ENCODE measurements around the gene TULP1.

GRCh38 chr6:35492258-35492973 lies 20.3 kb downstream of the TULP1 start:
- no peak for TF ChIP-seq POLR2A (IDR thresholded peaks at IDR 0.05; ENCODE audit: low read depth, low read length)
- TF ChIP-seq CTCF (conservative IDR thresholded peaks at IDR 0.05; ENCODE audit: low read depth, low read length): no peak
- no peak for TF ChIP-seq RCOR1 (IDR thresholded peaks at IDR 0.05; ENCODE audit: insufficient replicate concordance, low read length)
- TF ChIP-seq MAFK (IDR thresholded peaks at IDR 0.05; ENCODE audit: low read depth, low read length): no peak
- TF ChIP-seq USF2 (IDR thresholded peaks at IDR 0.05; ENCODE audit: low read depth, low read length): no peak
- TF ChIP-seq RFX5 (IDR thresholded peaks at IDR 0.05; ENCODE audit: low read depth, low read length): no peak
- no peak for TF ChIP-seq CEBPB (IDR thresholded peaks at IDR 0.05; ENCODE audit: low read depth, low read length)
- no peak for TF ChIP-seq SMC3 (IDR thresholded peaks at IDR 0.05; ENCODE audit: low read depth, low read length)
- no peak for TF ChIP-seq RAD21 (IDR thresholded peaks at IDR 0.05; ENCODE audit: low read length)
- TF ChIP-seq FOS (IDR thresholded peaks at IDR 0.05; ENCODE audit: low read depth, low read length): no peak
- no peak for TF ChIP-seq BHLHE40 (IDR thresholded peaks at IDR 0.05; ENCODE audit: low read depth, low read length)
- TF ChIP-seq MAZ (IDR thresholded peaks at IDR 0.05; ENCODE audit: borderline replicate concordance, low read depth, low read length): peak; percentile 34; the same call in 1 of the 2 replicates

Measured in IMR-90 (cell line).